Endothelial cell of umbilical vein (primary cell): ENCODE results near the gene ARHGAP31.

Source experiments
- EZH2 ChIP-seq: IDR thresholded peaks from 2 replicates; pipeline ENCODE4 v1.6.1; 2012; ENCODE audit warnings: borderline replicate concordance, low read depth, mild to moderate bottlenecking, moderate library complexity, low read length, inconsistent platforms; ENCODE audit not compliant: severe bottlenecking
- JUN ChIP-seq: IDR thresholded peaks from 2 replicates; pipeline ENCODE4 v1.6.1; 2011; ENCODE audit warnings: borderline replicate concordance, low read depth; ENCODE audit not compliant: insufficient read length, insufficient read depth
- POLR2A ChIP-seq: IDR thresholded peaks from 2 replicates; pipeline ENCODE4 v1.6.1; 2012; ENCODE audit warnings: low read depth, mild to moderate bottlenecking, control low read depth, low read length
- POLR2AphosphoS5 ChIP-seq: IDR thresholded peaks from 2 replicates; pipeline ENCODE4 v1.6.1; 2012; ENCODE audit warnings: low read depth, mild to moderate bottlenecking, control low read depth, low read length, moderate library complexity; ENCODE audit not compliant: insufficient read depth
- TF ChIP-seq, protein P1 (sequence below), 2 donors: IDR thresholded peaks; 1 replicate in 1 of 2; 2 replicates in 1 of 2; pipeline ENCODE4 v1.5.1; 2011; ENCODE audit warnings: low read length in 2 of 2, mild to moderate bottlenecking in 2 of 2, moderate library complexity in 2 of 2, control low read depth in 1 of 2, inconsistent platforms in 1 of 2, low read depth in 1 of 2; ENCODE audit not compliant: insufficient read depth in 1 of 2; ENCODE audit errors: extremely low read depth in 1 of 2
- TF ChIP-seq, protein P2 (sequence below): IDR thresholded peaks from 2 replicates; pipeline ENCODE4 v1.6.1; 2011; ENCODE audit not compliant: insufficient read depth, insufficient read length

DNA sequence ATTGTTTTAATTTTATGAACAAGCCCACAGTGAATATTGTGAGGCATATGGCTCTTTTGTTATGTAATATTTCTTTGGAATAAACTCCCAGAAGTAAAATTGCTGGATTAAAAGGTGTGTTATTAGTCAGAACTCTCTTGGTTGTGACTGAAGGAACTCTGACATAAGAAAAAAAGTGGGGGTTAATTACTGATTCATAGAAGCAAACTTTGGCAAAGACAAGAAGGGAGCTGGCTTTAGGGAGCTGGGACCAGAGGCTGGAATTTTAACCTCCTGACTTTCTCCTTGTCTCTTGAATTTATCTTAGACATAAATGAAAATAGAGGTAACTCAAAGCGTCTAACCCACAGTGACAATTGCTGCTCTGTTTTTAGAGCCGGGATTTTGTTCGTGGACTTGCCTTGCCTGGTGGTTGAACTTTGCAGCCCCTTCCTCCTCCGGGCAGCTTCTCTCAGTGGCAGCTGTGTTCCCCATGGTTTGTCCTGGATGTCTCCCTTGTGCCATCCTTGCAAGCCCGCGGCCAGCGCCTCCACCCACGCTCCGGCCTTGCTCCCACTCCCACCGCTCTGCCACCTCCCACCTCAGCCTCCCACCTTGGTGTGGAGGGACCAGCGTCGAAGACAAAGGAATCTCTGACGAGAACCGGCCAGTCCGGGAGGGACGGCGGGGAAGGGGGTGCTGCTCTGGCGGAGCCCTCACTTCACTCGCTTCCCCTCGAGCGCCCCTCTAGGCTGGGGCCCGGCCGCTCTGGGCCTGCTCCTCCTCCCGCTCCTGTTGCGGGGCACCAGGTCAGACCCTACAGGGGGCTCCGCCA lies 28.0 kb downstream of the ARHGAP31 start:
- TF ChIP-seq EZH2 (no peak), POLR2A (no peak), POLR2AphosphoS5 (no peak), JUN (no peak)
- TF ChIP-seq, protein P1, sequence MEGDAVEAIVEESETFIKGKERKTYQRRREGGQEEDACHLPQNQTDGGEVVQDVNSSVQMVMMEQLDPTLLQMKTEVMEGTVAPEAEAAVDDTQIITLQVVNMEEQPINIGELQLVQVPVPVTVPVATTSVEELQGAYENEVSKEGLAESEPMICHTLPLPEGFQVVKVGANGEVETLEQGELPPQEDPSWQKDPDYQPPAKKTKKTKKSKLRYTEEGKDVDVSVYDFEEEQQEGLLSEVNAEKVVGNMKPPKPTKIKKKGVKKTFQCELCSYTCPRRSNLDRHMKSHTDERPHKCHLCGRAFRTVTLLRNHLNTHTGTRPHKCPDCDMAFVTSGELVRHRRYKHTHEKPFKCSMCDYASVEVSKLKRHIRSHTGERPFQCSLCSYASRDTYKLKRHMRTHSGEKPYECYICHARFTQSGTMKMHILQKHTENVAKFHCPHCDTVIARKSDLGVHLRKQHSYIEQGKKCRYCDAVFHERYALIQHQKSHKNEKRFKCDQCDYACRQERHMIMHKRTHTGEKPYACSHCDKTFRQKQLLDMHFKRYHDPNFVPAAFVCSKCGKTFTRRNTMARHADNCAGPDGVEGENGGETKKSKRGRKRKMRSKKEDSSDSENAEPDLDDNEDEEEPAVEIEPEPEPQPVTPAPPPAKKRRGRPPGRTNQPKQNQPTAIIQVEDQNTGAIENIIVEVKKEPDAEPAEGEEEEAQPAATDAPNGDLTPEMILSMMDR (IDR thresholded peaks at IDR 0.05; ENCODE audit: extremely low read depth in 1 of 2, insufficient read depth in 1 of 2, low read depth in 1 of 2, low read length in 2 of 2) = no peak
- TF ChIP-seq, protein P2, sequence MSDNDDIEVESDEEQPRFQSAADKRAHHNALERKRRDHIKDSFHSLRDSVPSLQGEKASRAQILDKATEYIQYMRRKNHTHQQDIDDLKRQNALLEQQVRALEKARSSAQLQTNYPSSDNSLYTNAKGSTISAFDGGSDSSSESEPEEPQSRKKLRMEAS = no peak
